GM18499 (cell line): ENCODE results near the gene KCNJ5.
A peak's percentile ranks its signal among the peaks of the same experiment; 100 is the strongest.

ENCODE experiments used
- ATAC-seq: cut with Tn5 transposase; IDR thresholded peaks from one replicate; pipeline ENCODE4 v1.9.1; 2021; ENCODE audit warnings: moderate number of reproducible peaks; ENCODE audit not compliant: insufficient read depth, unreplicated experiment

Gene KCNJ5

DNA sequence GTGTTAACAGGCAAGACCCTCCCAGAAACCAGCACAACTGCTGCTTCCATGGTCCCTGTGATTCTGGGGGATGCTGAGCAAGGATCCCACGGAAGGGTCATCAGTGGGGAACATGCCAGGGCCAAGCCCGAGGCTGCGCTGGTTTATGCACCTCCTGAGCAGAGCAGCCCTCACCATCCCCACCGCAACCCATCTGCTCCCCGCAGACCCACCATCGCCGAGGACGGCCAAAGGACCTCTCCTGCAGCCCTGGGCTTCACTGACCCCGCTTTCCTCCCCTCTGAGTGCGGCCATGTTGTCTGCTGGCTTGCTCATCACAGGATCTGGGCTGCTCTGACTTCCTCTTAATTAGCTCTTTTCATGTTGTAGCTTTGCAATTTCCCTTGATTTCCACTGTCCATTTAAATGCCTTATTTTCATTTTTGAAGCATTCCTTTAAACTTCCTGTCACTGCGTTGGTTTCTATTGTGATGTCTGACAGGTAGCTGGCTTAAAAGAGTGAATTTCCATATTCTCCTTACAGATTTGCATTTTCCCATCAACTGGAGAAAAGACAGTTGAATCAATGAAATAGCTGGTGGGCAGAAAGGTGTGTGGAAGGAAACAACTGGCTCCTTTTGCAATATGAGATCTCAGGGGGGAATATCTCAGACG, 36.7 kb downstream of the KCNJ5 start:
- ATAC-seq: no peak

DNA sequence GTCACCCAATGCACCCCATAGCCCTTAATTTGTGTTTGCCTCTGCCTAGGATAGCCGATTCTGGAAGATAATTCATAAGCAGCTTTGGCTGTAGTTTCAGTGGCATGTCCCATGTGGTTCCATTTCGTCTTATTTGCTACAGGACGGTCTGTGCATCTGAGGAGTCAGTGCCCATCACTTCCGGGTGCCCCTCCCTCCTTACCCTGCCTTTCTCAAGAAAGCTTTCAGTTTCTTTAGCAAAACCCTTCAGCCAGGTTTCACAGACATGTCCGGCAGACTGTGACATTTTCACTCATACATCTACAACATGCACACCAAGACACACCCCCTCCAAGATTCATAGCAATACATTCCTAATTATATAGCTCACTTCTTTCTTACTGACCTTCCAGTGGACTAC, 37.2 kb downstream of the KCNJ5 start:
- ATAC-seq: peak; percentile 98

DNA sequence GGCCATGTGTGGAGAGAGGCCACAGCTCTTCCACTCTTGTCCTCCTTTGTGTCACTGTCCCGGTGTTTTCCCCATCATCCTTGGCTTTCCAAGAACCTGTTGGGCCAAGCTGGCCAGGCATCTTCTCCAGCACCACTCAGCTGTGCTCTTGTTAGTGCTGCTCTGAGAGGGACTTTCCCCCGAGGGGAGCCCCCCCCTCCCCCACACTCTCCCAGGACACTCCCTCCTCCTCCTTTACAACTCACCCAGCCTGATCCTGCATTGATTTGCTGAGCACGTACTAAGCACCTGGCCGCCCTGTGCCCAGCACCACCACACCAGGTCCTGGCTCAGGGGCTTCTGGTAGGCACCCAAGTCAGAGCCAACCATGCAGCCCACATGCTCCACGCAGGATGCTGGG, 38.3 kb downstream of the KCNJ5 start:
- ATAC-seq: no peak

DNA sequence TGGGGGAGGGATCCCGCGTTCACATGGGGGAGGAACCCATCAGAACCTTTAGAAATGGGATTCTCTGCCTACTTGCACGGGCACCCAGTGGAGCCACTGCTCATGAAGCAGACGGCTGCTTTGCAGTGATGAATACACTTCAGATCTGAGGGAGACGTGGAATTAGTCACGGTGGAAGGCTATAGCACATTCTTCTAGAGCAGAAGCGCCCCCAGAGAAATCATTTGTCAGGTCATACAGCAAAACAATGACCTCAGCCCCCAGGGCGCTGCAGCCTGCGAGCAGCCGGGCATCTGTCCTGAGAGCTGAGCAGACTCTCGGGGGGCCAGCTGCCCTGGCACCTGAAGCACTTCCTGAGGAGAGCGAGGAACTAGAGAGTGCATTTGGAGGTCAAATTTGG, 38.8 kb downstream of the KCNJ5 start:
- no peak for ATAC-seq

DNA sequence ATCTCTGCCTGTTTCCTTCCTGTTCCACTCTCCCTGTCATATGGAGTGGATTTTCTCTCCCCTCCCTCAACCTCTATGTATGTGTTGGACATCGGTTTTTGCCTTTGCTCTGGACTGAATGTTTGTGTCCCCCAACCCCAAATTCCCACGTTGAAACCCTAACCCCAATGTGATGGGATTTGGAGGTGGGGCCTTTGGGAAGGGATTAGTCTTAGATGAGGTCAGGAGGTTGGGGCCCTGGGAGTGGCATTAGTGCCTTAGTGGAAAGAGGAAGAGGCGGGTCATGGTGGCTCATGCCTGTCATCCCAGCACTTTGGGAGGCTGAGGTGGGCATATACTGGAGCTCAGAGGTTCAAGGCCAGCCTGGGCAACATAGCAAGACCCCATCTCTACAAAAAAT, 39.9 kb downstream of the KCNJ5 start:
- no peak for ATAC-seq

DNA sequence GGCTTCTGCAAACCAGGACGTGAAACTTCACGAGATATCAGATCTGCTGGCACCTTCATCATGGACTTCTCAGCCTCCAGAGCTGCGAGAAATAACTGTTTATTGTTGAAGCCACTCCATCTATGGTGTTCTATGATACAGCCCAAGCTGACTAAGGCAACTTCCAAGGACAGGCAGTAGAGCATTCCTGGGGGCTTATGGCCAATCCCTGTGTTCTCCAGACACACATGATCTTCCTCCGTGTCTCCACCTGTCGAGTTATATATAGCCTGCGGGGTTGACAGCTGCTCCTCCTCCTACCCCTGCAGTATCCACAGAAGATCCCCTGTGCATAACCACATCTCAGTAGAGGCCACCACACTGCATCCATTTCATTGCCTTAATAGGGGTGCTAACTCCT, 40.5 kb downstream of the KCNJ5 start:
- ATAC-seq: no peak

DNA sequence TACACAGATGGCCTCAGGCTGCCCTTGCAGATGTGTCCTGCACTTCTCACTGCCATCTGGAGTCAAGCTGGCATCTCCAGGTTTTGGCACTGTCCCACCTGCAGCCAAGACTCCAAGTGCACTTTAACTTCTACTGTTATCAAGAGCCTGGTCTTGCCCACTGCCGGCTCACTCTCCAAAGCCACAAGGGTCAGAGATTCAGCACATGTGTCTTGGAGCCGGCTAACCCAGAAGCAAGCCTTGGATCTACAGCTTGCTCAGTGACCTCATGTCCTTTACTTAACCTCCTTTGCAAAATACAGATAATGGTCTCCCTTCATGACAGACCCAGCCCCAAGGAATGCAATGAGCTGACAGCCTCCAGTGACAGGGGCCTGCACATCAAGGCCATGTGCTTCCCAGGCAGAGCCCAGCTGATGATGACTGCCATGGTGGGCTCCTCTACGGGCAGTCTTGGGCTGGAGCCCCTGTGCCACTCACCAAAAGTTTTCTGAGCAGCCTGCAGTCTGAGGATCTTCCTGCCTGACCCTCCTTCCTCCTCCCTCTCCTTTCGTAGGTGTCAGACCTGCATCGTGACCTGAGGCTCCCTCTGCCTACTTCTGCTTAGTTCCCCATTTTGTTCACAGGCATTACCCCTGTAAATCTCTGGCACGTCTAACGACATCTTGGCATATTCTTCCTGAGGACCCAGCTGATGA, 42.5 kb downstream of the KCNJ5 start:
- ATAC-seq: no peak

DNA sequence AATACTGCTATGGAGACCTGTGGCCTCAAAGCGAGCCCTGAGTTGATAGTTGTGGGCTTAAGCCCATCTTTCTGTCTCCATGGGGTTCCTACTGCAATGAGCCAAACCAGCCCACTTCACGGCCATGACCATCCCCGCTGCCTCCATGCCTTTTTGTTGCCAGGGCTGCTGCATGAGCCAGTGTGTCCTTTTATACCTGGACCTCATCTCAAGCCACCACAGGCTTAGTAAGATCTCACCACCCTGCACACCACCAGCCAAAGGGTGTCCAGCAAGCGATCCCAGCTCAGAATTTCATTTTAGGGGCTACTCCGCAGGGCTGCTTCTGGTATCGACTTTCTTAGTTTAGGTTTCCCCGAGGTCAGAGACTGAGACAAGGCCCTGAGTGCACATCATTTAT, 43.2 kb downstream of the KCNJ5 start:
- ATAC-seq: no peak

DNA sequence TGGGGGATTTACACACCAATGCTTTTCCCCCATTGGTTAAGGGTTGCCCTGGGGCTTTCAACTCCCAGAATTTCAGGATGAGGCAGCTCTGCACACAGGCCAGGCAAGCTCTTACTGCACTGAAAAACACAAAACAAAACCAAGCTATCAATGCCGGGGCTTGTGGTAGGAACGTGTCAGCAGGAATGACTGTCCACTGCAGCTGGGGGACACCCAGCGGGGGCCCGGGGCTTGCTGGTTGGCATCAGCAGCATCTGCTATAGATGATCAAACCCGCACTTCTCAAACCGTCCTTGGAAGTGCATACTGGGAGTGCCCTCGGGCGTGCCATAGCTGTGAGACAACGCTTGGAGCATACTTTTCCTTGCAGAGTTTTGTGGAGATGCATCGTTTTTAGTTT, 43.8 kb downstream of the KCNJ5 start:
- no peak for ATAC-seq

DNA sequence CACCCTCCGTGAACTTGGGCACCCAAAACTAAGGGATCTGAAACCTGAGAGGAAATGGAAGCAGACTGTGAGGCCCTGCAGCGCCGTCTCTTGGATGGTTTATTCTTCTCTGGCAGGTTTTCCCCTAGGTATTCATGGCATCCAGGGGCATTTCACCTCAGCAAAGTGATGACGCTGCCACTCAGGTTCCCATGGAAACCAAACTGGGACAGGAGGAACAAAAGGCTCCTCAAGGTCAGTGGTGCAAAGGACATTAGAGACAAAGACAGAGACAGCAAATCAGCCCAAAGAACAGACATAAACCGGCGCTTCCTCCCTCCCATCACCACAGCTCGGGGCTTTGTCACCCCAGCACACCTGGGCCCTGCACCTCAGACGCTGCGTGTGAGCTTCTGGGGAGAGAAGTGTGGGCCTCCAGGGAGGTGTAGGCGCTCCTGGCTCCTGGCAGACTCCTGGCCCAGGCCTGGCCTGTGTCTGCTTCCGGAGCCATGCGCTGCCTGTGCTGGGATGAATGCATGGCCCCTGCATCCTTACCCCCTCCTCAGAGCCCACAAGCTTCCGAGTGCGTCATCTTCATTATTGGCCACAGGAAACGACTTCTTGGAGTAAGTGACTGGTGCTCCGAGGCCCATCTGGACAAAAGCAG, 45.6 kb downstream of the KCNJ5 start:
- ATAC-seq: no peak

DNA sequence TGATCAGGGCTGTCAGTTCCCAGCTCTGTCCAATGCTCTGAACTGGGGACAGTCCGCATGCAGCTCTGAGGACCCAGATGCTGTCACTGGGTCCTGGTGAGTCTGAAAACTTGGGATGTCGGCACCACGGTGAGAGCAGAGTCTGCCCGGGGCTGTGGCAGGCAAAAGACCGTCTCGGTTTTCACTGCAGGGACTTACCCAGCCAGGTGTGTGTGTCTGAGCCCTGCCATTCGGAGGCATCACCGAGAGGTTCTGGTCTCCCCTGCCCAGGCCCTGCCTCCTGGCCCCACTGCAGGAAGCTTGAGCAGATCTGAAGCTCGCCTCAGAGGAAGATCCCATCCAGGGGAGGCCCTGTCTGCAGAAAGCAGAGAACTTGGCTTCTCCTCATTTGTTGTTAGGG, 46.3 kb downstream of the KCNJ5 start:
- no peak for ATAC-seq

DNA sequence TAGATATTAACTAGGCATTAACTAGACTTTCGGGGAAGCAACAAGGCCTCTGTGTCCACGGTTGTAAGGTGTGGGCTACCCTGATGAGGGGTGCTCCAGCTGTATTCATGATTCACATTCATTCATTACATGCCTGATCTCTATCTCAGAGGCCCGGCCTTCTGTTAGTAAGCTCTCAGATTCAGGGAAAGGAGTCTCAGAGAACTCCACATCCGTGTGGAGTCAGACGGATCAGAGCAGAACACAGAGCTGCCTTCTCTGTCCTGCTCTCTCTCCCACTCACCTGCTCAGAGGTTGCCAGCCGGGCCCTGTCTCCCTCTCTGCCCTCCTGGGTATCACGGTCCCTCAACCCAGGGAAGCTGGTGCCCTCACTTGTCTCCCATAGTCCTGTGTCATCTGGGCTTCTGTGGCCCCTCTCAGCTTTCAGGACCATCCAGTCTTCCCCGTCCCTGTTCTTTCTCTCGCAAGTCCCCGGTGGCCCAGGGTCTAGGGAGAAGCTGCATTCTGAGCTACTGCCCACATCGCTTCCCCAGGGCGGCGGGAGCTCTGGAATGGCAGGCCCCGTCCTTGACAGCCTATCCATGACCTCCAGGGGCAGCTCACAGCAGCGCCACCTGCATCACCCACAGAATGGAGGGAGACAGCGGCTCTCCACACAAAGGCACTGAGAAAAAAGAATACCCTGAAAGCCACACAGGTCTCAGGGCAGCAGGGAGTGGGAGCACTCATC, 47.2 kb downstream of the KCNJ5 start:
- no peak for ATAC-seq

DNA sequence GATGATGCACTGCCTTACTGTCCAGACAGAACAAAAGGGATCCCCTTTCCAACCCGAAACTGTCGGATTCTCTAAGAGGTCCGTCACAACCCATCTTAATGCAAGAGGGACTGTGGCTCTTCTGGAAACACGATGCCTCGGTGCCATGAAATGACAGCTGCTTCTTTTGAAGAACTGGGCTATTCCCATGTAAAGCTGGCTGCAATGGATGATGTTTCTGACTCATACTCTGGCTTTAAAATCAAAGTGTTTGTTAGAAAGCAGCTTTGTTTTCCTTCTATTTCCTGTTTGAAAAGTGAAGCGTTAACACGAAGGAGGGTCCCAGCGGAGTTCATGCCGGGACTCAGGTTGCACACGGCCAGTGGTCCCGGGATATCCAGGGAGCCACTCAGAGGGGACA, 48.4 kb downstream of the KCNJ5 start:
- ATAC-seq: no peak

DNA sequence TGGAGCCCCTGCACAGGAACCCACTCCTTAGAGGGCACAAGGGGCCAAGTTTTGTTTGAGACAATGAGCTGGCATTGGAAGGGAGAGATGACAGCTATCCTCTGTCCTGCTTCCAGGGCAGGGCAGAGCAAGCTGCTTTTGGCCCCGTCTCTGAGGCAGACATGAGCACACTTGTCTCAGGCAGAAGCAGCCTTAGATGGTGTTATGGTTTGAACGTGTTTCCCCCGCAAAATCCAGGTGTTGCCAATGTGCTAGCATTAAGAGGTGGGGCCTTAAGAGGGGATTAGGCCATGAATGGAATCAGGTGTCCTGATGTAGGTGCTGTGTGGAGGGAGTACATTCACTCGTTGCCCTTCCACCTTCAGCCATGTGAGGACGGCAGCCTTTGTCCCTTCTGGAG, 49.0 kb downstream of the KCNJ5 start:
- ATAC-seq: no peak

DNA sequence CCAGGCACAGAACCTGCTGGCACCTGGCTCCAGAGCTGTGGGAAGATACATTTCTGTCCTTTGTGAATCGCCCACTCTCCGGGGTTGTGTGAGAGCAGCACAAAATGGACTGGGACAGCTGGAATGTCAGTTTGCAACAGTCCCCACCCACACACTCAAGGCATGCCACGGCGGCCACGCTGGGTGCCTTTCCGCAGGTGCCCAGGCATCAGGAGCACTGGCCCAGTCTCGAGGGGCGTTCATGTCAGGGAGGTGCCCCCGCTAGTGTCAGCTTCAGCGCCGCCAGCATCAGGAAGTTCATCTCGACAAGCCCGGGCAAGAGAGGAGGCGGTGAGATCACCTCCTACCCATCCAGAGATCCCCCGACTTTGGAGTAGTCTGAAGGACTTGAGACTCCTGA, 49.4 kb downstream of the KCNJ5 start:
- ATAC-seq: no peak

DNA sequence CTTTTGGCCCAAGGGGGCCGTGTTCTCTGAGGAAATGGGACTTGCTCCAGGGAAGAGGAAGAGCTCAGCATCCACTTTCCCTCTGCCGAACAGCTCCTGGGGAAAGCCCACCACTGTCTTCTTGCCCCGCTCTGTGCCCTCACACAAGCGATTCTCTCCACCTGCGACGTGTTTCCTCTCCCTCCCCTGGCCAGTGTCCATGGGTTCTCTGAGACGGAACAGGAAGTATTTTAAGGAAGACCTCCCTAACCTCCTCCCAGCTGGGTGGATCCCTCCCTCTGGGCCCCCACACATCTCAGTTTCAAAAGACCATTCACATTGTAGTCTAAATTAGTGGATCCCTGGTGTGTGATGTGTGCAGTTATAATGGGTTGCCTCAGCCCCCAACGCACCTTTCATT, 50.0 kb downstream of the KCNJ5 start:
- no peak for ATAC-seq

DNA sequence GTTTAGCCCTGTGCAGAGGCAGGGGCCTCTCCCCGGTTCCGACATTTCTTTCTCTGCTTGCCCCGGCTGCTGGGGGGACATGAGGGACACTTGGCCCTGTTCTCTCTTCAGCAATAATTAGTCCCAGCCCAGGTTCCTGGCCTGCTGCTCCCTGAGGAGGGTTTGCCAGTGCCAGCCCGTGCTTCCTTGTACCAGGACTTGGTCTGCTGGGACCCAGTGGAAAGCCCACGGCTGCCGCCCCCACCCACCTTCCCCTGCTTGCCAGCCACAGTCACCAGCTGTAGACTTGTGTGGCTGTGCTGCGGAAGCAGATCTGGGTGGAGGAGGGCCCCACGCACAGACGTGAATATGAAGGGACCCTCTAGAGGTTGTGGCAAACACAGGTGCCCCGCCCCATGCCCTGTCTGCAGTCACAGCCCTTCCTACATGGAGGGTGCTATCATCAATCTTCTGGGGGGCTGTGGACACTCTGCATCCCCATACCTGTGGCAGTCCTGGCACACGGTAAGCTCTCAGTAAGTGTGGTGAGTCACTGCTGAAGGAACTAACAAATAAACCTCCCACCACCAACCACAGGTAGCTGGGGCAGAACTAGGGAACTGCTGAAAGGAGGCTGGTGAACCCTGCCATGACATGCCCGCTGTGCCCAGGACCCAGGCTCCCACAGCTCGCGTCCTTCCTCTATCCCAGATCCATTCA, 50.6 kb downstream of the KCNJ5 start:
- ATAC-seq: no peak

DNA sequence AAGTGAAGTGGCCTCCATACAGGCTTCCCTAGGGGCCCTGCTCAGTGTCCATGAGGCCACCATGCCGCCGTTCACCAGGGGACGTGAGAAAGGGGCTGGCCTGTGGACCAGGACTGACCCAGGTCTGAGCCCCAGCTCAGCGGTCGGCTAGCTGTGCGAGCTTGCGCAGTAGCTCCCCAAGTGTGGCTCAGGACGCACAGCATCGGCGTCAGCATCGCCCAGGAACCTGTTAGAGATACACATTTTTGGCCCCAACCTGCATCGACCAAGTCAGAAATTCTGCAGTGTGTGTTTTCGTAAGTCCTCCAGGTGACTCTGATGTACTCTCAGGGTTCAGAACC, 51.1 kb downstream of the KCNJ5 start:
- ATAC-seq: no peak

DNA sequence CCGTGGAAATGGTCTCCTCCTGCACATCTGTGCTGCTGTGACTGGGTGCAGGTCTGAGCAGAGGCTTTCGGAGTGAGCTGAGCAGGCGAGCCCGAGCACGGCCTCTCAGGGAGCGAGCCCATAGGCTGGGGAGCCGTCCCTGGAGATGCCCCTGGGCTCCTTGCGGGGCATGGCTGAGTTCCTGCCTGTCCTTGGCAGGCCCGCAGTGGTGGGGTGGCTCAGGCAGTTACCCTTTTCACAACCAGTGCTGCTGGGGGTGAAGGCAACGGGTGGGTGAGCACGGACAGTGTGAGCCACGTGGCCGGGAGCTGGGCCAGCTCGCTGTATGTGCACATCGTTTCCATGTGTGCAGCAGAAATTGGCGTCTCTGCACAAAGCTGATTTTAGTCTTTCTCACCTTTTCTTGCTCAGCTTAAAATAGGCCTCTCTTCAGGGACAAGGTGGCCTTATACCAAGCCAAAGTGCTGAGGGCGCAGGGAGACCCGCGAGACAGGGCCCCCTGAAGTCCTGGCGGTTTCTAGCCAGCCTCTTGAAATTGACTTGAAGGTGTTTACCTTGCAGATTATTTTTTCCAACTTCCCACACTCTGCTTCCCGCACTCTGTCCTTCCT, 51.8 kb downstream of the KCNJ5 start, which contains the start of gene TP53AIP1:
Gene TP53AIP1 (minus strand): TSS at position 55 of the 611 bp plus-strand sequence. CDS start 5,053 bp downstream, outside the sequence.
- no peak for ATAC-seq

DNA sequence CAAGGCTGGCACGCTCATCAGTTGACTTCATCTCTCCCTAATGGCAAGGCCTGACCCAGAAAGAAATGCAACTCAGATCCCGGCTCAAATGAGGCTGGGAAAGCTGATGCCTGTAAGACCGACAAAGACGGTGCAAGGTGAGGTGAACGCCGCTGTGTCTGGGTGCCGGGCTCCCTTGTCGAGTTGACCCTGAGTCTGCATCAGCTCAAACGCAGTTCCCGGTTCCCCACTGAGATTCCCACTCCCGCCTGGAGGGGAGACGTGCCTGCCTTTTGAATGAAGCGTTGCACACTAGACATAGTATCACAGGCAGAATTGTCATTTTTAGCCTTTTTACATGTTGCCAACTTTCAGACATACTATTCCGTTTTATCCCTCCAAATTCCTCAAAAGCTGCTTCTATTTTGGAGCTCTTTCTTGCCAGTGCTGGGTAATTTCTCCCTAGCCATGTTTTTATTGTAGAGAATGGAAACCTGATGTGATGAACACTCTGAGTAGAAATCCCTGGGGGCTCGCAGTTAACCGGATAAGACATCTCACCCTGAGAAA, 52.3 kb downstream of the KCNJ5 start:
- no peak for ATAC-seq
